NCI-H526 (cell line): ENCODE measurements around the gene PPARD.
A peak's percentile ranks its signal among the peaks of the same experiment; 100 is the strongest.

ENCODE experiments used
- DNase-seq, 2 experiments: peaks; one replicate each; lab custom pipeline; 2025; lab: John Stamatoyannopoulos, UW

PPARD gene

DNA sequence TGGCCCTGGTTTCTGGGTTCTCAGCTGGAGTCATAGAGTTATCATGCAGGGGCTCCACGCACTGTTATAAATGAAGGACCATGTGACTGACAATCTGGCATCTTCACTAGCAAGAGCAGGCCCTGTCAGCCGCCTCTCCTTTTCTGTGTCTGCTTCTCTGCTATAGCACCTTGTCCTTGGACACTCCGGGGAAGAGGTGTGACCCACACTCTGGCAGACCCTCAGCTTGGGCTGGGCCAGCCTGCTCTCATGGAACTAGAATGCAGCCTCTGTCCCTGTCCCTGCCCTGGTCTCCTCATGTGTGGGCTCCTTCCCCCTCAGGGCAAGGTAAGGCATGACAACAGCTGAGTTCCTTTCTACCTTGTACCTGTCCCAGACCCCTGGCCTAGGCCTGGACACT, 98.8 kb downstream of the PPARD start:
- no peak for DNase-seq

DNA sequence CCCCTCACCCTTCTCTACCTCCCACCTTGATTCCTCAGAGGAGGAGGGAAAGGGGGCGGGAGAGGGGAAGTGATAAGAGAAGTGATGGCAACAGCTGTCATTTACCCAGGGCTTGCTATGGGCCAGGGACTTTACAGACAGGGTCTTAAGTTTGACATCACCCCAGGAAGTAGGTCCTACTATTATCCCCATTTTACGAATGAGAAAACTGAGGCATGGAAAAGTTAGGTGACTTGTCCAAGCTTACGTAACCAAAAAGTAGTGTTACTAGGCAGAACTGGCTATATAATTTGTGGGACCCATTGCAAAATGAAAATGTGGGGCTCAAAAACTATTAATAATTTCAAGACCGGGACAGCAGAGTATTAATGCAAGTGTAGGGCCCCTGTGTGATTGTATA, 99.3 kb downstream of the PPARD start:
- DNase-seq, result no peak

DNA sequence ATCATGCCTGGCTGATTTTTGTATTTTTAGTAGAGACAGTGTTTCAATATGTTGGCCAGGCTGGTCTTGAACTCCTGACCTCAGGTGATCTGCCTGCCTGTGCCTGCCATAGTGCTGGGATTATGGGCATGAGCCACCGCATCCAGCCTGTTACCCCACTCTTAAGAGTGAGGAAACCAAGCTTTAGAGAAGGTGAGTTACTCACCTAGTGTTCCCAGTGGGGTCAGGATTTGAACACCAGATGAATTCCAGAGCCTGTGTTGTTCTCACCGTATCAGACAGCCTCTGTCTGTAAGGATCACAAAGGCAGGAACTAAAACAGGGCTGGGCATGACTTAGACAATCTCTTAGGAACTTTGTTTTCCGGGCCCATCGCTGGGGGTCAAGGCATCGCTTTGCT, 100.3 kb downstream of the PPARD start:
- DNase-seq, result no peak

DNA sequence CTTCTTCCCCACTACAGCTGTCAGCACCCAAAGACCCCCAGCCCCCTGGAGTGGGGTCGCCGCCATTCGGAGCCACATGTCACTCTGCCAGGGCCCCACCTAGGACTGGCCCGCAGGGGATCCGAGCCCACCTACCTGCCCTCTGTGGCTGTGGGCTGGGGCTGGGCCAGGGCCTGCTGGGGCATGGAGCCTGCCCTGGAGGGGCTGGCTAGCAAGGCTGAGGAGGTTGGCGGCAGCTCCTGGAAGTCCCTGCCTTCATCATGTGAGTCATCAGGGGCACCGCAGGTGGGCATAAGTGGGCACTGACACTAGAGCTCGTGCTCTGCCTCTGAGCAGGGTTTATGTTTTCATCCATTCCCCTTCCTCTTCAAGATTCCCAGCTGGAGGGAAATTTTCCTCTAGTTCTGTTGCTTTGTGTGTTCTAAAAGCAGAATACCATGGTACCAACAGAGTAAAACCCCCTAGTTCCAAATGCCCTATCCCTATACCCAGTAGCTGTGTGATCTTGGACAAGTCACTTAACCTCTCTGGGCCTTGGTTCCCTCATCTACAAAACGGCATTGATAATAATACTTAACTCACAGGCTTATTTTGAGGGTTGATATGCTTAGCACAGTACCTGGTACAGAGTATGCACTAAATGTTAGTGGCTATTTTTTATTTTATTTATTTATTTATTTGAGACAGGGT, 101.1 kb downstream of the PPARD start:
- no peak for DNase-seq

DNA sequence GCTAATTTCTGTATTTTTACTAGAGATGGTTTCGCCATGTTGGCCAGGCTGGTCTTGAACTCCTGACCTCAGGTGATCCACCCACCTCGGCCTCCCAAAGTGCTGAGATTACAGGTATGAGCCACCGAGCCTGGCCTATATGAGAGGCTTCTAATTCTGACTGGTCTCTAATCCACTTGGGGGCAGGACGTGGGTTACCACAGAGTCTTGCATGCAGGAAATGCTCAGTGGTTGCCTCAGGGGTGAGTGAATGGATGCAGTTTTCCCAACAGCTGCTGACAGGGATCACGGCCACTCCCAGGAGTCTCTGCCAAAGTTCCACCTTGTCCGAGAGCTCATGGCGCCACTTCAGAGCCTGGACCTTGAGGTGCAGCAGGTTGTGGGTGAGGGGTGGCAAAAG, 103.3 kb downstream of the PPARD start:
- DNase-seq, result no peak

DNA sequence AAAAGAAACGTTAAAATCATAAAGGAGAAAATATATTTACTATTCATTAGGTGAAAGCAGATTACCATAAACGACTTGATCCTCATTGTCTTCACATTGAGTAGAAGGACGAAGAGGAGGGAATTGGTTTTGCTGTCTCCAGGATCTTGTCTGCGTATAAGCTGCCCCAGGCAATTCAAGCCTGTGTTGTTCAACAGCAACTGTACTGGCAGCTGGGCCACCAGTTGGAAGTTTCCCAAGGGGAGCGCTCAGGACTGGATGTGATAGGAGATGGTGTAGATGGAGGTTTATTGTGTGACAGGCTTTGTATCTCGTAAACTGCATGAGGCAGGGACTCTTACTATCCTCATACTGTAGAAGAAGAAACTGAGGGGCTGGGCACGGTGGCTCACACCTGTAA, 105.8 kb downstream of the PPARD start:
- no peak for DNase-seq

DNA sequence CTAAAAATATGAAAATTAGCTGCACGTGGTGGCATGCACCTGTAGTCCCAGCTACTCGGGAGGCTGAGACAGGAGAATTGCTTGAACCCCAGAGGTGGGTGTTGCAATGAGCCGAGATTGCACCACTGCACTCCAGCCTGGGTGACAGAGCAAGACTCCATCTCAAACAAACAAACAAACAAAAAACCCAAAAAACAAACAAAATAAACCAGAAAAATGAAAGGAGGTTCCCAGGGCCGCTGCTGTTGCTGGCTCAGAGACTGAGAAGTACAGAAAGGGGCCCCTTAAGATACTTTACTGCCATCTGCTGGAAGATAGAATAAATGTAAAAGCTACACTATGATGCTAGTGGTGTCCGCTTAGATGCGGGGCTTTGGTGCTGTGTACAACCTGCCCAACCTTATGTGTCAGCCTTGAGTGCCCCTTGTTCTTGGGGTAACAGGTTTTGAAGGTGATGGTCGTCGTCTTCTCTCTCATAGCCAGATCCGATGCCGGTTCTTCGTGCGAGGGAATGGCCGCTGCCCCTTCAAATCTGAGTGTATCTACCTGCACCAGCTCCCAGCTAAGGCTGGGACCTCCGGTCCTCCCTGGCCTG, 107.0 kb downstream of the PPARD start:
- peak; percentile 58 to 89 for DNase-seq

DNA sequence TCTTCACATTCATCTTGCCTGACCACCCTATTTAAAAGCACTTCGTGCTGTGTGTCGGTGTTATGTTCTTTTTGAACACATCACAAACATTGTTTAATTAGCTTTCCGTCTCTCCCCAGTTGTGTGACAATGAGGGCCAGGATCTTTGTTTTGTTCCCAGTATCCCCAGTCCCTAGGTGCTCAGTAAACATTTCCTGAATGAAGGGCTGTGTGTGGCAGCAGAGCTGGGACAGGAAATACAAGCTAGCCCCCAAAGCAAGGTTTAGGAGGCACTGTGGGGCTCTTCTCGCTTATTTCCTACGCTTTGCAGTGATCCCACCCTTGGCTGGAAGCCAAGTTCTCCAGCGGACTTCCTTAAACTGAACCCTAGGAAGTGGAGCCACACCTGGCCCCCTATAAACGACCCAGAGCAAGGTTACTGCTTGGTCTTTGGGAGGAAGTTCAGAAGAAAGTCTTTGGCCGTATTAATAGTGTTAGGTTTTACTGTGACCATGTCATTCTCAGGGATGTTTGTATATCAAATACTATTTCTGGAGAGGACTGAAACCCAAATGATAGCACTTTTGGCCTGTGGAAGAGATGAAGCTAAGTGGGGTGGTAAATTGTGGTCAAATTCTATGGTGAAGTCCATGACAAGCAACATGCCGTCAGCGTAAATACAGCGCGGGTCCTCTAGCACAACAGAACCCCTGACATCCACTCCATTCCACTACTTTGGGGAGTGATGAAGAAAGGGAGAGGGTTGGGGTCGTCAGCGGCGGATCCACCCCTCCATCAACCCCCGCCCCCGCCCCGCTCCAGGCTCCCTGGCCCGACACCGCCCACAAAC, 109.2 kb downstream of the PPARD start:
- DNase-seq, result no peak

DNA sequence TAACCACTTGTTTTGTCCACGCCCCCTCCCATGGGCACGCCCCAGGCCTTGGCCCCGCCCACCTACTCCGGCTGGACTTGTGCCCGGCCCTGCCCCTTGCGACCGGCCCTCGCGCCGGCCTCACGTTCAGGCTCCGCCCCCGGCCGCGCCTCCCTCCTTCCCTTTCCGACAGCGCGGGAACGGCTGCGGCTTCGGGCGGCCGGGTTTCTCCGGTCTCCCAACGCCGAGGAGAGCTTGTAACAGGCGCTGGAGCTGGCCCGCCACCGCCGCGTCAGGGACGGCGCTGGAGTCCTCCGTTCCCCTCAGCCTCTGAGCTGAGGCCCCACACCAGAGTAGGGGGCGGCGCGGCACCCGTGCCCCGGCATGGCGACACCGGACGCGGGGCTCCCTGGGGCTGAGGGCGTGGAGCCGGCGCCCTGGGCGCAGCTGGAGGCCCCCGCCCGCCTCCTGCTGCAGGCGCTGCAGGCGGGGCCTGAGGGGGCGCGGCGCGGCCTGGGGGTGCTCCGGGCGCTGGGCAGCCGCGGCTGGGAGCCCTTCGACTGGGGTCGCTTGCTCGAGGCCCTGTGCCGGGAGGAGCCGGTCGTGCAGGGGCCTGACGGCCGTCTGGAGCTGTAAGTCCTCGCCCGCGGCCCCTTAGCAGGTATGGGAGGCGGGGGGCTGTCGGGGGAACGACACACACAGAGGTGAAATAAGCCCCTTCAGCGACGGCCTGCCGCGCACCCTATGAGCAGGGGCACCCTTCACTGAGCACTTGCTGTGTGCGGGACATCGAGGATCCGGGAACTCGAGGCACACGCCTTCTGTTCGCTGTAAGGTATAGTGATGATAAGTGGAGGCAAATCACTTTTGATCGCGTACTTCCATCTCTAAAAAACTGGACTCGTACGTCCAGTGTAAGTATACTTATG, 110.1 kb downstream of the PPARD start, which contains the start of gene FANCE:
TSS of gene FANCE (plus strand) at position 156 of the 908 bp plus-strand sequence. CDS start at position 364, 208 bp downstream.
- DNase-seq, result peak; percentile 82 to 98

DNA sequence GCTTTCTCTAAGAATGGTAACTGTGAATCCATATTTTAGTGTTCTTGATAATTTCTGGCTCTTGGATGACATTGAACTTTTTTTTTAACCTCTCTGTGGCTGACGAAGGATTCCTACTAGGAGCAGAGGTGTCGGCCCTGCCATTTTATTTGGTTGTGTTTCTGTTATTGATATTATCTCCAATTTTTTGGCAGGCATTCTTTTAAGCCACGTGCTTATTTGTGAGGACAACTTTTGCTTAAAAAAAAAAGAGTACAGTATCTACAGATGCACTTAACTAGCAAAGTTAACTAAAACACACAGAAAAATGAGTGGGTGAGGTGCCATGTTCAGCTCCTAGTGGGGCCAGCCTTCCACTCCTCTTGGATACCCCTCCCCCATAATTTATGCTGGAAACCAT, 110.9 kb downstream of the PPARD start:
- no peak for DNase-seq

DNA sequence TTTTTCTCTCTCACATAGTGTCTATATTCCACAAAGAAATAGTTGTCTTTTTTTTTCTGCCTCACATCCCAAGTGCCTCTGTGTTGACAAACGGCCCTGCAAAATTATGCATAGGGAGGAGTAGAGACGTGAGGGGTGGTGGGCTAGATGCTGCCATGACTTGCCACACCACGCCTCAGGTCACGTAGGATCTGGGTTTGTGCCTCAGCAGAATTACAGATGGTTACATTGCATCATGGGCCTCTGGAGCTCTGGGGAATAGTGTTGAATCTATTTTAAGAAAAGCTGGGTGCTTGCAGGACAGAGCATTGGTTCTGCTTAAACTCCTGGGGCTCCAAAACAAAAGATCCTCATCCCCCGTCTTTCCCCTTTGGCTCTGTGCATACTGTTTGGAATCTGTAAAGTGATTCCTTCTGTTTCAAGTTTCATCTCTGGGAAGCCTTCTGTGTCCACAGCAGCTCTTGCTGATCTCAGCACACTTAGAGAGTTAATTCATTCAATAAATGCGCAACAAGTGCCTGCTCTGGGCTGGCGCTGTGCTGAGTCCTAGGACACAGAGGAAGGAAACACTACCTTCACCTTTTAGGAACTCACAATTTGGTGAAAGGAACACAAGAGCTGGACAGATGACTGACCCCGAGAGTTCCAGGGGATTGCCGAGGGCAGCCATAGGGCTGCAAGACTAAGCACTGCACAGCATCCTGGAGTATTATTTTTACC, 112.2 kb downstream of the PPARD start:
- no peak for DNase-seq

DNA sequence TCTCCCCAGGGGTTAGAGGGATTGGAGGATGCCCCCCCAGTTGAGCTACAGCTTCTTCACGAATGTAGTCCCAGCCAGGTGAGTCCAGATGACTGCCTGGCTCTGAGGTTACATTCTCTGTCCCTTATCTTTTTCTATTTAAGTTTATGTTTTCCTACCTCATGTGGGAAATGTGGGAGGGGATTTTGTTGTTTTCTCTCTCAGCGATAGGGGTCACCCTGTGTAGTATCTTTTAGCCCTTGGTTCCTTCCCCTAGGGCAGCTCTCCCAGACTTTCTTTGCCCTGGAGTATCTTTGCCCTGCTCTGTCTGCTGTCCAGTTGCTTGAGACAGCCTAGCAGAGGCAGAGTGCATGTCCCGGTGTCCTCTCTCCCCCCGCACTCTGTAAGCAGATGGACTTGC, 115.5 kb downstream of the PPARD start:
- DNase-seq, result no peak

DNA sequence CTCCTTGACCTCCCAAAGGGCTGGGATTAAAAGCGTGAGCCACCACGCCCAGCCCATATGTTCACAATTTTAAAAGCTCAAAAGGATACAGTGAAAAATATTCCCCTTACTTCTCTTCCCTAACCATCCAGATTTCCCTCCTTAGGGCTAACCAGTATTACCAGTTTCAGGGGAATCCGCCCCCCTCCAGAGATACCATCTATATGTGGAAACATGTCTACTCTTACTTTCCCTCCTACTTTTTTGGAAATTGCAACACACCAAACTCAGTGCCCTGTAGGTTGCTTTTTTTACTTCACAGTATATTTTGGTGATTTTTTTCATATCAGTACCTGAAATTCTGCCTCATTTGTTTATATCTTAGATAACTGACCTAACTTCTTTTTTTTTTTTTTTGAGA, 118.9 kb downstream of the PPARD start:
- no peak for DNase-seq

DNA sequence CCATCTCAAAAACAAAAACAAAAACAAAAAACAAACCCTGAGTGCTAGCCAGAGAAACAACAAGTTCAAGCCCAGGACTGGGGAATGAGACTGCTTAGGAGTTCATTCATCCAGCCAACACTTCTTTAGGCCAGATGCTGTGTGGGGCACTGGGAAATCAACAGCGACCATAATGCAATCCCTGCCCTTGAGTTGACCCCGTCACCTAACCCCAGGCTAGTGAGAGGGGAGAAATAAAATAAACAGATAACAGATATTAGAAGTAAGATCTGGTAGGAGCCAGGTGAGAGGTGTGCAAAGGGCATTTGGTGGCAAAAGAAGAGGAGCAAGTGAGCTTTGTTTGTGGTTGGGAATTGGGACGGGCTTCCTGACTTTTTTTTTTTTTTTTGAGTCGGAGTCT, 120.9 kb downstream of the PPARD start:
- no peak for DNase-seq

DNA sequence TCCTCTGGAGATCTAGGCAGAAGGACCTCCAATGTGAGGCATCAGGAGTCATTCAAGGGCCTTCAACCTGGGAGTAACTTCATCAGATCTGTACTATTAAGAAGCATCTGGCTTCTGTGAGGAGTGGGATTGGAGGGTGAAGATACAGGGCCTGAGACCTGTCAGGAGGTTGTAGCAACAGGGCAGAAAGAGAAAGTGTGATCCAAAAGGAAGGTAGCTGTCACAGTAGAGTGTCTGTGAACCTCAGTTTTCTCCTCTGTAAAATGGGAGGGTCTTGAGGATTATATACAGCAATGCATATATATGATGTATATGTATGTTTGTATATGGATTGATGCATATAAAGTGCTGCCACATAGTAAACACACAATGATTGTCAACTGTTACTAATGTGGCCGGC, 123.3 kb downstream of the PPARD start:
- DNase-seq, result no peak

DNA sequence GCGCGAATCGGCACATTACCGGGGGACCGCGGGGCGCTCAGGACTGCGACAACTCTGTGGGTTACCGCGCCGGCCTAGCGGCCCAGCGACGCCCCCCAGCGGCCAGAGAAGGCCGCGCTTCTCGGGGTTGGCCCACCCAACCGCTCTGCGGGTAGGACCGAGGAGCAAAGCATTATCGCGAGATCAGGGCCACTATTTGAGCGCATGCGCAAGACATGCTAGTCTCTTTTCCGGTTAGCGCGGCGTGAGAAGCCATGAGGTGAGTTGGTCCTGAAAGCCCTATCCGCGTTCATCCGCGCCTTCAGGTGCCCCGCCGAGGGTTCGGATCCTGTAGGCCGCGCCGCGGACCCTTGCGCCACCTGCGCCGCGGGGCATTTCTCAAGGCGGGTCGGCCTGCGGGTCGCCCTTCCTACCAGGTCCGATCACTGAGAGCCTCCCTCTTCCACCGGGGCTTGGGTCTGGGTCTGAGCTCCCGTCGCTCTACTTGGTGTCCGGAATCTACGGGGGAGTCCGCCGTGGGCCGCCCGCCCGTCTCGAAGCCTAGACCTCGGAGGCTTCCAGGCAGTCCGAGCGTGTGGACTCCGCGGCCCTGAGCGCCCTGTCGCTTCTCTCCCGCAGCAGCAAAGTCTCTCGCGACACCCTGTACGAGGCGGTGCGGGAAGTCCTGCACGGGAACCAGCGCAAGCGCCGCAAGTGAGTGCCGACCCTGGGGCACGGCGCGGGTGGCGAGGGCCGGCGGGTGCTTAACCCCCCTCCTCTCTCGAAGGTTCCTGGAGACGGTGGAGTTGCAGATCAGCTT, 126.0 kb downstream of the PPARD start, which contains the start of gene RPL10A:
TSS of gene RPL10A (plus strand) at position 221 of the 799 bp plus-strand sequence. CDS start at position 255, 34 bp downstream.
- peak; percentile 91 to 97 for DNase-seq

DNA sequence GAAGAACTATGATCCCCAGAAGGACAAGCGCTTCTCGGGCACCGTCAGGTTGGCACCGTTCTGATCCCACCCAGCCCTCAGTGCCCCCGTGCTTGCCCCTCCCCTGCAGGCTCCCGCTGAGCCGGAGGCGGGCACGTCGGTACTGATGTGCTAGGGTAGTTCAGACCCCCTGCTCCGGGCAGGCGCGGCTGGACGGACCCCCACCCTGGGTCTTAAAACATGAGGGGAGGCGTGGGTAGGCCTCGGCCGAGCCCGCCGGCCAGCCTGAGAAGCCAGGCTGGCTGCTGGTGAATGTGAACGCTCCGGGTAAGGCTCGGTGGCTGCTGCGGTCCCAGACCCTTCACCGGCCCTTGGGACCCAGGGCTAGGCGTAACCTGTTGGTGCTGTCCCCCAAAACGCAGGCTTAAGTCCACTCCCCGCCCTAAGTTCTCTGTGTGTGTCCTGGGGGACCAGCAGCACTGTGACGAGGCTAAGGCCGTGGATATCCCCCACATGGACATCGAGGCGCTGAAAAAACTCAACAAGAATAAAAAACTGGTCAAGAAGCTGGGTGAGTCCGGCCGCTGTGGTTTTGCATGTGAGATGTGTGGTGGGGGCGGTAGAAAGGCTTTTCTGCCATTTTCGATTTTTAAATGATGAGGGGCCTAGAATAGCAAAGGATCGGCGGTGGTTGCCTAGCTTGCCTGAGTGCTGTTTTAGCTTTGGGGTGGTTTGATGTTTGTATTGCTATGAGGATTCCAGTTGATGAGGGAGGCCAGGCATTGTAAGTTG, 126.8 kb downstream of the PPARD start:
- no peak for DNase-seq

DNA sequence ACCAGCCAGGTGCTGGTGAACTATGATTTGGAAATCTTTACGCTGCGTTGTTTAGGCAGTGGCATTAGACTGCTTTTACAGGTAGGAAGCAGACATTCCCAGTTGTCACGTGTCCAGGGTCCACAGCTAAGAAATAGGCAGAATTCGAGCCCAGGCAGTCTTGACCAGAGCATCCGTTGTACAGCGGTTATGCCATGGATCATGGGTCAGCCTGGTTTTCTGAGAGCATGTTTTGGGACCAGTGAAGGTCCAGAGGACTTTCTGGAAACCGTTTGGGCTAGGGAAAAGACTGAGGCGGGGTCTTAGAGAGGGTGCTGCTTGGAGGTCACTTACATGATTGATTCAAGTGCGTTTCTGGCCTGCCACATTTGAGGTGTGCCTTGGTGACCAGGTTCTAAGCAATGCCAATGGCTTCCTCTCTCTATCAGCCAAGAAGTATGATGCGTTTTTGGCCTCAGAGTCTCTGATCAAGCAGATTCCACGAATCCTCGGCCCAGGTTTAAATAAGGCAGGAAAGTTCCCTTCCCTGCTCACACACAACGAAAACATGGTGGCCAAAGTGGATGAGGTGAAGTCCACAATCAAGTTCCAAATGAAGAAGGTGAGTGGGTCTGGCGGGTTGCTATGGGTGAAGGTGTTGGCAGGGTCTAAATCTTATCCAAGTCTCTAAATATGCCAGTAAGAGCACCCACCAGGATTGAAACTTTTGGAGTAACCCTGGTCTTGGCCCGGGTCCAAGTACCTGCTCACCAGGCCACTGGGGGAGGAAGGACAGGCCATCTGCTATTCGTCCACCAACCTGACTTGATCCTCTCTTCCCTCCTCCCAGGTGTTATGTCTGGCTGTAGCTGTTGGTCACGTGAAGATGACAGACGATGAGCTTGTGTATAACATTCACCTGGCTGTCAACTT, 127.6 kb downstream of the PPARD start:
- no peak for DNase-seq
